GM19397 (cell line): ENCODE data around the gene COG7.
"Not testable (repeated sequence)": the region's sequence is repeated elsewhere in the genome, so short reads cannot be mapped to it uniquely, and the experiment has no call there.

ENCODE experiments used
- ATAC-seq: cut with Tn5 transposase; IDR thresholded peaks from one replicate; pipeline ENCODE4 v1.9.1; 2021; ENCODE audit warnings: mild to moderate bottlenecking, moderate library complexity; ENCODE audit not compliant: unreplicated experiment

COG7 gene

DNA sequence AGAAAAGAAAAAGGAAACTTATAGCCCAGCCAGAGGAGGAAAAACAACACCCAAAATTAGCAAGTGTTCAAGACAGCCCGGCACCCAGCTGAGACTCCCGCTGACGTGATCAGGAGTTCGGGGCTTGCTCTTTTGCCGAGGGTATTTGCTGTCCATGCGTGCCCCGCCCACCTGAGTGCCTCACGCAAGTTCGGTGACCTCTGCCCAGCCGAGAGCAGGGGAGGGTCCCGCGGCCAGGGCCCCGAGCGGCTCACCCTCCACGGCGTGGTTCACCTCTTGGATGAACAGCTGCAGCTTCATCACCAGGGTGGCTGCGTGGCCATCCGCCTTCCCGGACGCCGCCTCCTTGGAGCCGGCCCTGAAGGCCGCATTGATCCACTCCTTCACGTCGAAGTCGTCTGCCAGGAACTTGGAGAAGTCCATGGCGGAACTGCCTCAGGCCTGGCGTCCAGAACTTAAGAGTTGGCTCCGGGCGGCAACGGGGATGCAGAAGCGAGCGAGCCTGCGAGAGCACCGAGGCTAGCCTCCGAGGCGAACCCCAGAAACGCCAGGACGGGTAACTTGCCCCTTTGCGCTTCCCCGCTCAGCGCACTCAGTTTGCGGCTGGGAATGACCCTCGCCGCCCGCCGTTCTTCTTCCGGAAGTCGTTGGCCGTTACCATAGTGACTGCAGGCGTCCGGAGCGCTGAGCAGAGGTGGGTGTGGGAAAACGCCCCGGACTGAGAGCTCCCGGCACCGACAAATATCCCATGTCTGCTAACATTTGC is at the start of gene COG7:
Gene COG7 (minus strand): TSS at position 618 of the 766 bp plus-strand sequence. CDS start 195 bp downstream, at position 423.
- peak; percentile 86 for ATAC-seq

DNA sequence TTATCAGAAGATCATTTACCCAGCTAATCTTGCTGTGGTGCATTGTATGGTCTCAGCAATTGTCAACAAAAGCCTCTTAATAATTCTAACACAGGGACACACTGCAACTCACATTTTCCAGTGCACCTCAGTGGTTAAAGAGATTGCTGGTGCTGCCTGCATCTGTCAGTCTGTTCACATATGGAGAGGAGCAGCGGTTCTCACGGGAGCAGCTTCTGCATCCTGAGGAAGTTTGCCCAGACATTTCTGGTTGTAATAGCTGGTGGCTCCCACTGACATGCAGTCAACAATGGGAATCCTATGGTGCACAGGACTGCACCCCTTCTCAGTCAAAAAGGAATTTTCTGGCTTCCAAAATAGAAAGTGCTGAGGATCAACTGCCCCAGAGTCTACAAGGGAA is 49.5 kb upstream of the COG7 start:
- ATAC-seq: no peak

DNA sequence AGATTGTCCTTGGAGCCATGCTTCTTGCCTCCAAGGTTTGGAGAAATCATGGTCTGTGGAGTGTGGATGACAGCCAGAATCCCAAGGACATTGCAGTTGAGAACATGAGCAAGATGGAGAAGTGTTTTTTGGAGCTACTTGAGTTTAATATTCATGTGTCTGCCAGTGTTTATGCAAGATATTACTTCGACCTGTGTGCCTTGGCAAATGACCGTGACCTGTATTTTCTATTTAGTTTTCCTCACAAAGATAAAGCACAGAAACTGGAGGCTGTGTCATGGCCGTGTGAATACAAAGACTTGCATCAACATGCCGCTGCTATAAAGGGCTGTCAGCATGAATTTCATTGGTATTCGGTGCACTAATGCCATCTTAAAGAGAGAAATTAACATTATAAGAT is 48.3 kb upstream of the COG7 start:
- ATAC-seq: no peak

DNA sequence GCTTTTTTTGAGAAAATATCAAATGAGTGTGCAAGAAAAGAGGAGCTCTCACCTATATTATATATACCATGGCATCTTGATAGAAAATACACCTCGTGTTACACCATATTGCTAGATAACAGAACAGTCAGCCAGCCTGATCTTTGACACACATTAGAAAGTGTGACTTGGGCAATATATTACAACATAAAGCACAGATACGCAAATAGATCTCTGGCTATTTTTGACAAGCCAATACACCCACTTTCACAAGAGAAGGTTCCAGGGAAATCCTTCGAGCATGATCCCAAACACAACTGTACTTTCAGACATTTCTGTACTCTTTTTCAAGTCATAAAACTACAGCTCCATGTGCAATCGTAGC is 47.9 kb upstream of the COG7 start:
- no peak for ATAC-seq

DNA sequence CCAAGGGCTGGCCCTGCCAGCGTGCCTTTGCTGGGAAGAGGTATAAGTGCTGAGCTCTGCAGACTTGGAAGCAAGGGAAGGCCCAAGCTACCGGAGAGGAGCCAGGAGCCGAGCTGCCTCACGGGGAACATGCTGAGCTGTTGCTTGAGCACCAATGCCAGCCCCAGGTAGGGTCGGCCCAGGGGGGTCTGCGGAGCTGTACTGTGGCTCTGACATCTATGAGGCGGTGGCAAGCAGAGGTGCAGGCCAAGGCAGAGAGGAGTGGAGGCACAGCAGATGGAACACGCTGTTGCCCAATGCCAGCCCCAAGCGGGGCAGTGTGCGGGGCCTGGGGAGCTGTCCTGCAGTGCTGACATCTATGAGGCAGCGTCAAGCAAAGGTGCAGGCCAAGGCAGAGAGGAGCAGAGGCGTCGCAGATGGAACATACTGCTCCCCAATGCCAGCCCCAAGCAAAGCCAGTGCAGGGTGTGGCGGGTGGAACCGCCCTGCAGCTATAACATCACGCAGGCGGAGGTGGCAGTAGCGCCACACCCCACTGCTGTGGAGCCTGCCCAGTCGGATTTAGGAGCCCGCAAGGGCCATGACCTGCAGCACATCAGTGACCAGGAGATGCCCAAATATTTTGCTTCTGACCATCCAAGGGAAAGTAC is 47.3 kb upstream of the COG7 start:
- no peak for ATAC-seq

DNA sequence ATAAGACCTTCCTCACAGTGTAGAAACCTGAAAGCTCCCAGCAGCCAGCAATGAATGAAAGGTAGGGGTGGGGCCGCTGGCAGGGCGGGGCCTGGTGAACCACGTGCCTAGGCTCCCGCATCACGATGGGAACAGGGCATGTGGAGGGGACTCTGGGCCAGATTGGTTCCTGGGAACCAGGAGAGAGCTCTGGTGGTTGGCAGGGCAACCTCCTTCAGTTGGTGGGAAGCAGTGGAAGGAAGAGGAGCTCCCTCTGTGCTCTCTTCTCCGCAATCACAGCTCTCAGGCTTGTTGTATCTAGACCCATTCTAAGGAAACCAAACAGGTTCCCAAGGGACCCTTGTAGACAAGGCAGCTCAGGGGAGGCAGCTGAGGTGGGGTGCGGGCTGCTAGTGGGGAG is 46.8 kb upstream of the COG7 start:
- no peak for ATAC-seq

DNA sequence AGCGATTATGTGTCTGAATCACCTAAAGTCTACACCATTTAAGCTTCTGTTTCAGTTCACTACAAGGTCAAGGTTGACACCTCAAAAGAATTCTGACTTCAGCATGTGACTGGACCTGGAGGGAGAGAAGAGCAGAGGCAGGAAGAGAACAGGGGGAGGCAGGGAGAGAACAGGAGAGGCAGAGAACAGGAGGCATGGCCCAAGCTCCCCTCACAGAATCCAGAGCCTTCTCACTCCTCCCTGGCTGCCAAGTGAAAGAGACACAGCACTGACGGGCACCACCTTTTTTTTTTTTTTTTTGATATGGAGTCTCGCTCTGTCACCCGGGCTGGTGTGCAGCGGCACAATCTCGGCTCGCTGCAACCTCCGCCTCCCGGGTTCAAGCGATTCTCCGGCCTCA is 45.9 kb upstream of the COG7 start:
- no peak for ATAC-seq

DNA sequence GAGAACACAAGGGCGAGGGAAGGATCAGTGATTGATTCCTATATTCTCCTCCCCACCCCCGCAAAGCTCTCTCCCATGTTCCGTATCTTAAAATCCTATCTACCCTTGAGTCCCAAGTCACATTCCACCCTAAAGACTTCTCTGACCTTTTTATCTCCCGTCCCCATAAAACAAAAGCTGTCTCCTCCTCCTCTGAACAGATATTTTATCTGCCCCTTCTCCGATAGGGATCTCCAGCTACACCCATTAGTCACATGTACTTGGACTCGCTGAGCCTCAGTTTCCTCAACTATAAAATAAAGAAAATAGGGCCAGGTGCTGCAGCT is 44.5 kb upstream of the COG7 start:
- ATAC-seq: no peak

DNA sequence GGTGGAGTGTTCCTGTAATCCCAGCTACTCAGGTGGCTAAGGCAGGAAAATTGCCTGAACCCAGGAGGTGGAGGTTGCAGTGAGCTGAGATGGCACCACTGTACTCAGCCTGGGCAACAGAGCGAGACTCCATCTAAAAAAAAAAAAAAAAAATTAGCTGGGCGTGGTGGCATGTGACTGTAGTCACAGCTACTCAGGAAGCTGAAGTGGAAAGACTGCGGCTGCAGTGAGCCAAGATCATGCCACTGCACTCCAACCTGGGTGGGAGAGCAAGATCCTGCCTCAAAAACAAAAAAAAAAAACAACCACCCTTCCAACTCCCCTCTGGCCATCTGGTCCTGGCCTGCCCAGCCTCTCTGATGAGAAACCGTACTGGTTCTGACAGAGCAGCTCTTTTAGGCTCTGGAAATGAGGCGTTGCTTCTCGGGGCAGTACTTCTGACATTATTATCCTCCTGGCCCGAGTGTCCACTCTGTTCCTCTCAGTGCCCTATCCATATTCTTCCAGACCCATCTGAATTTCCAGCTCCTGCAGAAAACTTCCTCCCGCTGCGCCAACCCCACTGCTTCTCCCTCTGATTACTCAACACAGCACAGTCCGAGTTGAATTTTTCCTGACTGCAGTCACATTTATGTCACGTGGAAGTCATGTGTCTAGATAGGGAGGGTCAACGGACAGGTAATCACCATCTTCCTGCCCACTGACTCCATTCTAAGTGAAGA is 44.0 kb upstream of the COG7 start:
- no peak for ATAC-seq

DNA sequence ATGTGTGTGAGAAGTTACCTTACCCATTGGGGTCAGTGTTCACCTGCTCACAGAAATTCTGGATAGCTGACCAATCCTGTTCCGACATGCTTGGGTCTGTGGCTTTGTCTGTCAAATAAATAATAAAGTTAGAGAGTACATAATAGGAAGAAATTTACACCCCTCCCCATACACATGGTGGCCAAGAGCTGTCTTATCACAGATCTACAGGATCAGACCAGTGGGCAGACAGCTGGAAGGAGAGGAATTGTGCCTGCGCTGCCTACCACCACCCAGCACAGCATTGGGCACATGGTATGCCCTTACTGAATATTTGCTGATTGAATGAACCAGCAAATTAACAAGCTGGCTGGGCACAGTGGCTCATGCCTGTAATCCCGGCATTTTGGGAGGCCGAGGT is 42.7 kb upstream of the COG7 start:
- ATAC-seq: no peak

DNA sequence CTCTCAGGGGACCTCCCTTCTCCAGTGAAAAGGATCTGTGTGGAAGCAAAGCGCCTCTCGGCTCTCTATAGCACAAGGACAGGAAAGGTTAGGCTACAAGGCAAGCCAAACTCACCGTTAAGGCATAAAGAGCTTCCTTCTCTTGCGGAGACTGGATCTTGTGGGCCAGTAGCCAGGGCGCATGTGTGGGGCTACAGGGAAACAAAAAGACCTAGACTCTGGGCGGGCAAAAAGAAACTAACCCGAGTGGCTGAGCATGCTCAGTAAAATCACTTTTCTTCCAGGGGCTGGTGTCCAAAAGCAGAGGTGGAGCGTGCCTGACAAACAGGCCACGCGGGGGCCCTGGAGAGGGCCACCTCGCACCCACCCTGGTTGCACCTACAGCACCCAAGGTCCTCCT is 41.2 kb upstream of the COG7 start:
- ATAC-seq: no peak

DNA sequence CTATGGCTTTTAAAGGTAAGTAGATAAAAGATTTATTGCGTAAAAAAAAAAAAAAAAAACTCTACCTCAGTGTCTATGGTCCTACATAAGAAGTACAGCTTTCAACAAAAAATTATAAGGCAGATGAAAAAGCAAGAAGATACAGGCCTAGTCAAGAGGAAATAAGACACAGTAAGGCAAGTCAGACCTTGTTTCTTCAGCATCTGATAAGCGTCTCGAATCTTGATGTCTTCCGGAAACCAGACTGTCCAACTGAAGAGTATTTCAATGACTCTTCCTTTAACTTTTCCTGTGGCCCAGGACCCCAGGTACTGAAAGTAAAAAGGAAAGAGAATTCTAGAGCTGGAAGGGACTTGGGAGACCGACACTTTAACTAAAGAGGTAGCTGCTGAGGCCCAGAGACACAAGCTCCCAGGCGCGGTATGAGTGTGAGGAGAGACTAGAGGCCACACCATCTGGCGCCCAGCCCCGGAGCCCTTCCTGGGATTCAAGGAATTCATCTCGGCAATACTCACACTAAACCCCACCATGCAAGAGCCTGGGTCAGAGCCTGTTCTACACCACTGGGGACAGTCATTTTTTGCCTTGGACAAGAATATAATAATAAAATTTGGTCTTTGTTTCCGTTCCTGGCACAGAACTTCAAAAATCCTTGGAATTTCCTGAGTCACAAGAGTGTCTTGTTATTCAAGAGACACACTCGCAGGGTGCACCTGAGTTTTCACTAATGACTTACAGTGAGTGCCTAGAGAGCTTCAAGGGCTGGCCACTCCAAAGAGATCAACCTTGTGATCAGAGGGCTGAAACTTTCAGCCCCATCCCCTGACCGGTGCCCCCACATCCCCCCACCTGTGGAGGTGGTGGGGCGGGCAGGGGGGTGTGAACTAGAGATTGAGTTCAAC is 38.8 kb upstream of the COG7 start:
- ATAC-seq: no peak

DNA sequence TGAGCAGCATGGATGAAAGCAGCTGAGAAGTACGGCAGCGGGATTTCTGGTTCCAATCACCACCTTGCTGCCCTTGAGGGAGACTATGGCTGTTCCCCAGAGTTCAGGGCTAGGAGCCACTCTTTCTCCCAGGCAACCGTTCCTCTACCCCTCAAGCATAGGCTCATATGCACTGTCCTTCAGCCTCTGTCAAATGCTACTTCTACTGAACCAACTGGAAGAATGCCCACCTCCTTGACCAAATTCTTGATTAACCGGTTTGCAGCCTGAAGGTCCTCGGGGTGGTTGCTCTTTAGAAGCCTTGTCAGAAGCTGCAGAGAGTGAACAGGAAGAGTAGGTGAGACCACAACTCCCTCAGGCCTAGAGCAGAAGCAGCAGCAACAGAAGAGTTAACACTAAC is 33.5 kb upstream of the COG7 start:
- ATAC-seq: no peak

DNA sequence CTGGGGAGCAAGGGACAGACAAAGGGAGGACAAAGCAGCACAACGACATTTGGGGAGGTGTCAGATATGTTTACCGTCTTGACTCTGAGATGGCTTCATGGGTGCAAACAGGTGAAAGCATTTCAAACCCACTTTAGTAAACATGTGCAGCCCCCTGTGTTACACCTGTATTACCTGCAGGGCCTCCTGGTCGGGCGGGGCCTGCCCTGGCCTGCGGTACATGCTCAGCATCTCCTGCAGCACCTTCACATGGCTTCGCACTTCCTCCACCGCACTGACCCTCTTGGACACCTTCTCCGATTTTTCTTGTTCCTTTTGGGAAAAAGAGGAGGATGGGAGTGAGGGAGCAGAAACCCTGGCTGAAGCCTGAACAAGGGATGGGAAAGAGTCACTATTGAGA is 32.9 kb upstream of the COG7 start:
- no peak for ATAC-seq

DNA sequence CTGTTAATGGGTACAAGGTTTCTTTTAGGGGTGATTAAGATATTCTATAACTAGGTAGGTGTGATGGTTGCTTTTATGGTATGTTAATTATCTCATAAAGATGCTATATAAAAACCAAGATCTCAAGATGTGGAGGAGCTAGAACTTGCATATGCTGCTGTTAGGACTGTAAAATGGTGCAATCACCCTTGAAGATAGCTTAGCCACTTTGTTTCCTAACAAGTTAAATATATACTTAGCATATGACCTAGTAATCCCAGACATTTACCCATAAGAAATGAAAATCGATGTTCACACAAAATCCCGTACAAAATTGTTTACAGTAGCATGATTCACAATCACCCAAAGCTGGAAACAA is 32.2 kb upstream of the COG7 start:
- ATAC-seq: no peak

DNA sequence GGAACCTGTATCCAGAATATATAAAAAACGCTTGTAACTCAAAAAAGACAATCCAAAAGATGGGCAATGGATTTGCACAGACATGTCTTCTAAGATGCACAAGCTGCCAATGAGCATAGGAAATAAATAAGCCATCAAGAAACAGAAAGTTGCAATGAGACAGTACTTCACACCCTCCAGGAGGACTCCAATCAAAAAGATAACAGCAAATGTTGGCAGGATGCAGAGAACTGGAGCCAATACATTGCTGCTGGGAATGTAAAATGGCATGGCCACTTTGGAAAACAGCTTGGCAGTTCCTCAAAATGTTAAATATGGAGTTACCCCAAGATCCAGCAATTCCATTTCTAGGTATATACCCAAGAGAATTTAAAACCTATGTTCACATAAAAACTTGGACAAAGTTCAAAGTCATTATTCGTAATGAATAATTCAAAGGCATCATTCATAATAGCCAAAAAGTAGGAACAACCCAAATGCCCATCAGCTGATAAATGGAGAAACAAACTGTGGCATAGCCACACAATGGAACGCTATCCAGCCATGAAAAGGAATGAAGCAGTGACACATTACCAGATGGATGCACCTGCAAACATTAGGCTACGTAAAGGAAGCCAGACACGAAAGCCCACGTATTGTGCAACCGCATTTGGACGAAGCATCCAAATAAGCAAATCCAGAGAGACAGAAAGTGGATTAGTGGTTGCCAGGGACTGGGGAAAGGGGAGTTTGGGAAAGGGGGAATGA is 31.7 kb upstream of the COG7 start:
- ATAC-seq: no peak

DNA sequence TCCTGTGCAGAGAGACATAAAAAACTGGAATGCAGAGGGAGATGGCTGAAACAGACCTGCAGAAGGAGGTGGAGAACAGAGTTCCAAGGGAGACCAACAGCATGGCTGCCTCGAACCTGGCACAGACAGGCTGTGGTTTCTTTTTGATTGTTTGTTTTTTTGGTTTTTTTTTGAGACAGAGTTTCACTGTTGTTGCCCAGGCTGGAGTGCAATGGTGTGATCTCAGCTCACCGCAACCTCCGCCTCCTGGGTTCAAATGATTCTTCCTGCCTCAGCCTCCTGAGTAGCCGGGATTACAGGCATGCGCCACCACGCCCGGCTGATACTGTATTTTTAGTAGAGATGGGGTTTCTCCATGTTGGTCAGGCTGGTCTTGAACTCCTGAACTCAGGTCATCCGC is 30.5 kb upstream of the COG7 start:
- not testable (repeated sequence) for ATAC-seq

DNA sequence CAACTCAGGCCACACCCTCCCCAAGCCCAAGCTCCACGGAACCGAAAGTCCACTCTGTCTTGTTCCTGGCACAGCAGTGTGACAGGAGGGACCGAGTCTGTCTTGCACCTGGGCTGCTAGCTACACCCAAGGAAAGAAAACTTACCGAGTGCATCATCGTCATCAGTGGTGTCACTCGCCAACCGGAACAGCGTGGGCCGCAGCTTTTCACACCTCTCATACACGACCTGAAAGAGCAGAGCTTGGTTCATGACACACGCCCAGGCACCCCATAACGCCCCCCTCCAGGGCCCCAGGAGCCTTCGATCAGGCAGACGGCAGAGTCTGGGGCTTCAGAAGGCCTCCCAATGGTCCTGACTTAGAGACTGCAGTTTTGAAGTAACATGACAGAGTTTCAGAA is 29.8 kb upstream of the COG7 start:
- no peak for ATAC-seq

DNA sequence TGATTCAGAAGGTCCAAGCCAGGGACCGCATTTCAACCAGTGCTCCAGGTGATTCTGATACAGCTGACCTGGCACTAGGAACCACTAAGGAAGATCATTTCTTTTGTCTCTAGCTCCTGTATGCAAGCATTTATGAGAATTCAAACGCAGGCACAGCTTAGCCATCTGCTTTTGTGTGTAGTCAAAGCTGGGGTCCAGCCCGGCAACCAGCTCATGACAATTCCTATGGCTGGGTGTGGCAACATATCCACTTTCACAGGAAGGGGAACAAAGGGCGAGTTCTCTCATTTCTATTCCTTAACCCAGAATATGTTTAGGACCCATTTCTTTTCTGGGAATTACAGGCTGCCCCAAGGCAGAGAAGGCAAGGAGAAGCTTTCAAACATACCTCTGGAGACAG is 27.3 kb upstream of the COG7 start:
- no peak for ATAC-seq

DNA sequence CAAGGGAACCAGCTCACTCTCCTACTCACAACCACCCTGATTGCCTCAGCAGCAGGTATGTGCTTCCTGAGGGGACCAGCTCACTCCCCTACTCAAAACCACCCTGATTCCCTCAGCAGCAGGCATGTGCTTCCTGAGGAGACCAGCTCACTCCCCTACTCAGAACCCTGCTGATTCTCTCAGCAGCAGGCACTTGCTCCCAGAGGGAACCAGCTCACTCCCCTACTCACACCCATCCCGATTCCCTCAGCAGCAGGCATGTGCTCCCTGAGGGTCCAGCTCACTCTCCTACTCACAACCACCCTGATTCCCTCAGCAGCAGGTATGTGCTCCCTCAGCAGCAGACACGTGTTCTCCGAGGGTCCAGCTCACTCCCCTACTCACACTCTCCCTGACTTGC is 26.1 kb upstream of the COG7 start:
- no peak for ATAC-seq

DNA sequence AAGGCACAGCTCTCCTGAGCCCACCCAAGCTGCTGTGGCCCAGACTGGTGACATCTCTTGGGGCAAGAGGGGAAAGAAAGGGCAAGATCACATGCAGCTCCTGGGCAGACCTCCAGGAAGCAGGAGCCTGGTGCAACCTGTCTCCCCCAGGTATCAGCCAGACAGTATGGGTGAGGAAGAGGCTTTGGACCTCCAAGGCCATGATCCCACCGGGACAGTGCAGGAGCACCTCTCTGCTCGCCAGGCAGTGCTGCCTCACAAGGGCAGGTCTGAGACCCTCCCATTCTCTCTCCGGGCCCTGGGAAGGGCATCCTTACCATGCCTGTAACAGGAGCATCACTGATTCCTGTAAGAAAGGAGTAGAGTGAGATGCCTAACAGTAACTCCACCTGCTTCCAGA is 25.6 kb upstream of the COG7 start:
- no peak for ATAC-seq
